SU-DHL-6 (cell line): ENCODE data around the gene PHKB.

ENCODE experiments used
- CTCF ChIP-seq: fragments of 200-600 bp; sonication (generic); IDR thresholded peaks from one replicate; pipeline ENCODE4 v1.5.1; 2017; ENCODE audit warnings: antibody characterized with exemption, mild to moderate bottlenecking, low read length, moderate library complexity; ENCODE audit not compliant: insufficient read depth, poor library complexity, severe bottlenecking
- EZH2phosphoT487 ChIP-seq: fragments of 200-600 bp; sonication (generic), shearing (Covaris generic); conservative IDR thresholded peaks from 2 replicates; pipeline ENCODE4 v1.6.1; 2018; ENCODE audit warnings: mild to moderate bottlenecking, antibody characterized with exemption, low read length, moderate library complexity, mixed read lengths

GRCh38 chr16:47713225-47713595 lies 252.1 kb downstream of the PHKB start:
- TF ChIP-seq CTCF = no peak
- TF ChIP-seq EZH2phosphoT487 = no peak
